NCI-H2029 treated with DMSO at 0.1 percent for 48 hours (cell line): ENCODE measurements around the gene THAP4.

Source experiments
- DNase-seq: peaks from one replicate; lab custom pipeline; 2025; lab: John Stamatoyannopoulos, UW

Gene THAP4, protein sequence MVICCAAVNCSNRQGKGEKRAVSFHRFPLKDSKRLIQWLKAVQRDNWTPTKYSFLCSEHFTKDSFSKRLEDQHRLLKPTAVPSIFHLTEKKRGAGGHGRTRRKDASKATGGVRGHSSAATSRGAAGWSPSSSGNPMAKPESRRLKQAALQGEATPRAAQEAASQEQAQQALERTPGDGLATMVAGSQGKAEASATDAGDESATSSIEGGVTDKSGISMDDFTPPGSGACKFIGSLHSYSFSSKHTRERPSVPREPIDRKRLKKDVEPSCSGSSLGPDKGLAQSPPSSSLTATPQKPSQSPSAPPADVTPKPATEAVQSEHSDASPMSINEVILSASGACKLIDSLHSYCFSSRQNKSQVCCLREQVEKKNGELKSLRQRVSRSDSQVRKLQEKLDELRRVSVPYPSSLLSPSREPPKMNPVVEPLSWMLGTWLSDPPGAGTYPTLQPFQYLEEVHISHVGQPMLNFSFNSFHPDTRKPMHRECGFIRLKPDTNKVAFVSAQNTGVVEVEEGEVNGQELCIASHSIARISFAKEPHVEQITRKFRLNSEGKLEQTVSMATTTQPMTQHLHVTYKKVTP

DNA sequence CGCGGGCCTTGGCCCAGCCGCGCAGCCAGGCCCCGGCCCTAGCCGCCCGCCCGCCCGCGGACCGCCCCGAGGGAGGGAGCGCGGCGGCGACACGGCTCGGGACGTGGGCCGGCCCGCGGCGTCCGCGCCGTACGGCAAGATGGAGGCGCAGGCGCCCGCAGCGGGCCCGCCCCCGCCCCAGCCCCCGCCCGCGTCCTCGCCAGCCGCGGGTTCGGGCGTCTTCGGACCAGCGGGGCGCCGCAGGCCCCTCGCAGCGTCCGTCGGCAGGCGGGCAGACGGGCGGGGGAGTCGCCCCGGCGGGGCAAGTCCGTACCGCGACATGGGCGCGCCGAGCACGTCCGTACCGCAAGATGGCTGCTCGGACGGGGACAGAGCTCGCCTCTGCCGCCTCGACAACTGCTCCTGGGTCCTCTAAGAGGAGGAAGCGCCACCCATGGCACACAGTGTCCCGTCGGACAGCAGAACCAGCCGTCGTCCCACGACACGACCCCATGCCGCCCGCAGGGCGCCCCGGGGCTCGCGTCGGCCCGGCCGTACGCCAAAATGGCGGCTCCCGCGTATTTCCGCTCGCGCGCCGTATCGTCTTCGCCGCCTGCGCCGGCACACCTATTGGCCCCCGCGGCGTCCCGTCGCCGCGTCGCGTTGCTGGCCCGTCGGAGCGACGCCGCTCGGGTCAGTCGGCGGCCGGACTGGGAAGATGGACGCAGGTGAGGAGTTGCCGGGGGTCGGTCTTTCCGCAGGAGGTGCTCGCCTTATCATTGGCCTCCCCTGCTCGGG, at the start of gene THAP4, which contains the start of gene ATG4B:
THAP4 (minus strand) TSS at position 141 of the 777 bp plus-strand sequence. CDS start 141 bp downstream, outside the sequence.
ATG4B (plus strand) TSS at position 676 of the 777 bp plus-strand sequence; CDS start at position 698, 22 bp downstream.
- DNase-seq, result peak; percentile 55

DNA sequence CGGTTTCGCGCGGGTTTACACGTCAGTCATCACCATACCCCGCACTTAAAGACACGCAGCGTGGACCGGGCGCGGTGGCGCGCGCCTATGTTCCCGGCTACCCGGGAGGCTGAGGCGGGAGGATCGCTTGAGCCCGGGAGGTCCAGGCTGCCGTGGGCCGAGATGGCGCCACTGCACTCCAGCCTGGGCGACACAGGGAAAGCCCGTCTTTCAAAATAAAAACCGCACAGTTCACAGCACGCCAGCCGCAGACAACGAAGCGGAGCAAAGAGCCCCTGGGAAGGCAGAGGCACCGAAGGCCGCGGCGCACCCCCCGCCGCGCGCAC, 49.3 kb upstream of the THAP4 start:
- DNase-seq, result no peak

DNA sequence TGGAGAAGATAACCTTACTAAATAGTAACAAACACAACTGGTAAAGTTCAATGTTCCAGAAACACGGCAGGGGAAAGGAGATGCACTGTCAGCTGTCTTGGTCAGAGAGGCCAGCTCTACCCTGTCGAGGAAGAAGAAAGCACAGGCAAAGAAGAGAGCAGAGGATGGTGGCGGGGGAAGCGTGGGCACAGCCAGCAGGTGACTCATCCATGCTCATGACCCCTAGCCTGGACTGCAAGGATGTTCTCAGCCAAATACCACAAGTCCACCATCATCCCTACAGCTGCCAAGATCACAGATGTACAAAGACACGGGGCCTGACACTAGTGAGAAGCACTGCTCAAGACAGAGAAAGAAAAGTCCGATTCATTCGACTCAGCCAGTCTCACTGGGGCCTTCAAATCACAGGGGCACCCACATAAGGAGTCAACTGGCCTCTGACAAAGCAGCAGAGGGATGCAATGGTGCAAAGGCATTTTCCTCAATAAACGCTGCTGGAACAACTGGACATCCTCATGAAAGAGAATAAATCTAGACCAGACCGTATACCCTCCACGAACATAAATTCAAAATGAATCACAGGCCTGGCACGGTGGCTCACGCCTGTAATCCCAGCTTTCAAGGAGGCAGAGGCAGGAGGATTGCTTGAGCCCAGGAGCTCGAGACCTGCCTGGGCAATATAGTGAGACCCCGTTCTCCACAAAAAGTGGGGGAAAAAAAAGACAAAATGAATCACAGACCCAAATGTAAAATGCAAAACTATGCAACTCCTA, 44.1 kb upstream of the THAP4 start:
- no peak for DNase-seq

DNA sequence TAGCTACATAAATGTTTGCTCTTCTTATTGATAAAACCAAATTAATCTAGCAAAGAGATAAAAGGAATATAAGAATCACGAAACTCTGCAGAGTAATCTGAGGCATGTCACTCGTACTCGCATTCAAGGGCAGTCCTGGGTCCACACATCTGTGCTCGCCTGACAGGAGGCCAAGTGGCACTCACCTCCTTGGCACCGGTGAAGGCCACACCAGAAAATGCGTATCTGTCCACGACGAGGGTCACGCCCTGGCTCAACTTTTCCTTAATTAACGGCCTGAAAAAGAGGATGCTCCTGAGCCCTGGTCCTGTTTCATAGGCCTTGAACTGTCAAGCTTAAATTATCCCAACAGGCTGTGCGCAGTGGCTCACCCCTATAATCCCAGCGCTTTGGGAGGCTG, 43.1 kb upstream of the THAP4 start:
- DNase-seq, result no peak

DNA sequence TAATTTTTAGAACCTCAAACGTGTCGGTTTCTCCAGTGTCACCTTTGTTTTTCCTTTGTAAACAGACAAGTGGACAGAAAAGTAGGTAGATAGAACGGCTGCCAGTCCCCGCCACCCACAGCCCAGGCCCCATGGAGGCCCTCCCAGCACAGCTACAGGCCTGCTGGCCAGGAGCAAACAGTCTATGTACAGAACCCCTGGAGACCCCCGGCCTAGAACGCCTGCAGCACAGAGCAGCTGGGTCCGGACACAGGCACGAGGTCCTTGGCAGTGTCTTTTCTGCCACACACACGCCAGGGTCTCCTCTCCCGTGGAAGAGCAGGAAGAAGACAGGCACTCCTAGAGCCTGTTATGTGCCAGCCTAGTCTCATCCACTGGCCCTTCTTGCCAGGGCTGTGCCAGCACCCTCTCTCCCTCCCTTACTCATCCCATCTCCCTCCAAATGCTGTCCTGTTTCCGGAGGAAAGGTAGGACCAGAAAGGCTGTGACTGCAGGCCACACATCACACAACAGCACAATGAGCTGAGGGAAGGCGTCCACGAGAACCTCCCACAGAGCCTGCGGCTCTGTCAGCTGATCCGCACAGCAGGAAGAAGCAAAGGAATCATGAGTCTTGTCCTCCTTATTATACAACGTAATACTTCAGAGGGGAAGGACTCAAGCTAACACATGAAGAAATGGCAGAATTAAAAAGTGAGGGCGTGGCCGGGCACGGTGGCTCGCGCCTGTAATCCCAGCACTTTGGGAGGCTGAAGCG, 42.0 kb upstream of the THAP4 start:
- DNase-seq, result no peak

DNA sequence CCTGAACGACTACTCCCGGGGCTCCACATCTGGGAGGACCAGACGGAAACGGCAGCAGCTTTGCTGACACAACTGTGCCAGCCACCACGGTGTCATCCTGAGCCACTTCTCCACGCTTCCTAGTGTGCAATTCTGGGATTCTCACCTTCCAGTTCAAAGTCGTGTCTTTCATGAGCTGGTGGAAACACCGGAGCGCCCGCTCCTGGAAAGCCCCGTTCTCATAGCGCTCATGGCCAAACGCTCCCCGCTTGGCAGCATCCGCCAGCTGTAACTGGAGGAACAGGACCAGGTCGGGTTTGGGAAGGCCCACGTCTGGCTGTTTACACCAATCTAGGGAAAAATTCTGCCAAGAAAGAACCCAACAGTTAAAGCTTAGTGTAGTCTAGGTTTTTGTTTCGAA, 41.3 kb upstream of the THAP4 start:
- no peak for DNase-seq

DNA sequence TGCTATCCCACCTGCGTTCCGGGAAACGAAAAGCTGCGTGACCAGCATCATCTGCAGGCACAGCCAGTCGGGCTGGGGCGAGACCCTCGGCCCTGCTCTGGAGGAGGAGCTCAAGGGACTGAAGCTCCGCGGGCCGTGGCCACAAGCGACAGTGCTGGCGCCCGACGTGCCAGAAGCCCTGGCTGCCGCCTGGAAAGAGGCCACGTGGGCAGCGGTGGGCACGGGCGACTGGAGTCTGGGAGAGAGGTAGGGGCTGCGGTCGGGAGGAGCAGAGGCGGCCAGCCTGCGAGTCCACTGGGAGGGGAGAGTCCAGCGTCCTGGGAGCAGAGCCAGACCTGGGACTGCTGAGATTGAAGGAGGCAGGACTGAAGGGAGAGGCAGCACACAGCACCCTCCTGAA, 40.4 kb upstream of the THAP4 start:
- no peak for DNase-seq

DNA sequence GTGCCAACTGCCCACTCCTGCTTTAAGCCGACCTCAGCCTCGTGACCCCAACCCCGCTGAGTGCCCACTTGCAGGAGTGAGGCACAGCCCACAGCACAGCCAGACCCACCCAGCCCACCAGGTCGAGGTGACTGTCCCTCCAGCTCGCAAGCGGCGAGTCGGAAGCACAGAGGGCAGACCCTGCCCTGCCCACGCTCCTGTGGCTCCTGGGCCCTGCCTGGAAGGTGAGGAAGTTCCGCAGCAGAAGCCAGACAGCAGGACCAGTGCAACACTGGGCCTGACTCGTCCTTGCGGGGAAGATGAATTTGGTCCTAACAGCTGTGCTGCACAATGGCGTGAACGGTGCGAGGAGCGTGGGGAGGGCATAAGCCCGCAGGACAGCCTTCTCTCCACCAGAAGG, 39.7 kb upstream of the THAP4 start:
- no peak for DNase-seq

DNA sequence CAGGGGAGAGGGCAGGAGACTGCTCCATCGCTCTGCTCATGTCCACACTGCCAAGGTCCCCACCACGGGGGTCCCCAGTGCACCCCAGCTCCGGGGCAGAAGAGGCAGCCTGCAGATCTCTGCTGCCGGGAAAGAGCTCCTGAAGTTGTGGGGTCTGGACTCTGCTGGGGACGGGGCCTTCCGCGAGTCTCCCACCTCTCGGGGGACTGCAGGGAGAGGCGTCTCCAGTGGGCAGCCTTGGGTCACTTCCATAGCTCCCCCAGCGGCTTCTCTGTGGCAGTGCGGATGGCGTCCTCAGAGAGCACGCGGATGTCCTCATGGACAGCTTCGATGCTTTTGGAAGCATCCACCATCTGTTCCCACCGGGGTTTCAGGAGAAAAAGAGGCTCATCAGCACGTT, 38.9 kb upstream of the THAP4 start:
- DNase-seq, result no peak

DNA sequence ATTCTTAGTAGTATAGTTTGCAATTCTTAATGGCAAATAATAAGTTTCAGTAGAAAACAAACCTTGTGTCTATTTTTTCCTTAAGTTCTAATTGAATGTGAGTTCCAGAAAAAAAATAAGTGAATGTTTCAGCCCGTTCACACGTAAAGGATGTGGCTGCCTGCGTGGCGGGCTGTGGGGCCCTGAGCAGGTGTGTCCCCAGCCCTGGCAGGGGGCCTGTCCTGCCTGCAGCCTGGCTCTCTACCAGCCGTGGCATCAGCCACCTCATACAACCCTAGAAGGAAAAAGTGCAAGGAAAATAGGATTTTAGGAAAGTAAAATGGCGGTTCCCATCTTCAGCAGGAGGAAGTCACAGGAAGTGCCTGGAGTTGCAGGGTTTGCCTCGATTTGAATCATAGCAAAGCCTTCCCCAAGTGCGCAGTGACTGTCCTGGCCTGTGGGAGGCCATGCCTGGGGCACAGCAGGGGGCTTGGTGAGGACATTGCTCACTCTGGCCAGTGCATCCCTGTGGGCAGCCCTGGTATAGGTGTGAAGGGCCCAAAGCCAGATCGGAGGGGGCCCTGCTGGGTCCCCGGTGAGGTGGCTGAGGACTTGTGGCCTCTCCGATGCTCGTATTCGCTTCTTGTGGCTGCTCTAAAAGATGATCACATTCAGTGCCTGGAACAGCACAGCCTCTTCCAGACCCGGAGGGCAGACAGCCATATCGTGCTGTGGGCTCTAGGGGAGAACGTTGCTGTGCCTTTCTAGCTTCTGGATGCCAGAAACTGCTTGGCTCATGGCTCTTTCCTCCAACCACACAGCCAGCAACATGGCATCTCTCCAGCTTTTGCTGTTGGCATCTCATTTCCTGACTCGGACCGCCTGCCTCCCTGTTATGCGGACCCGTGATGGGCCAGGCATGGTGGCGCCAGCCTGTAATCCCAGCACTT, 37.1 kb upstream of the THAP4 start:
- DNase-seq, result no peak

DNA sequence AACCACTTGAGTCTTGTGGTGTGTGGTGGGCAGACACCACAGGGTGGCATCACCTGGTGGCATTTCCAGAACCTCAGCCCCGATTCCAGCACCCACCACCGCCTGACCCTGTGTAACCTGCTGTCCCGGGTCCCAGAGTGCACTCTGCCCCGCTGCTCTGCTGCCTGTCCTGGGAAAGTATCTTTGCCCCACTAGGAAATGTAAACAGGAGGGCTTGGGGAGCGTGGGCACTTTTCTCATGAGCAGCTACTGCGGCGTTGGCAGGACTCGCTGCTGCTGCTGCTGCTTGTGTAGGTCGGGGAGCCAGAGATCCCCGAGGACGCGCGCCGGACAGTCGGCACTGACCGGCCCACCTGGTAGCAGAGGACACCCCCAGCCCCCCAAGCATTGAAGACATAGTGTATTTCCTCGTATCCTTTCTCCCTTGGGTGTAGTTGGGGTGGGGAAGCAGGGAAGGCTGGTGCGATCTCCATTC, 36.3 kb upstream of the THAP4 start:
- no peak for DNase-seq

DNA sequence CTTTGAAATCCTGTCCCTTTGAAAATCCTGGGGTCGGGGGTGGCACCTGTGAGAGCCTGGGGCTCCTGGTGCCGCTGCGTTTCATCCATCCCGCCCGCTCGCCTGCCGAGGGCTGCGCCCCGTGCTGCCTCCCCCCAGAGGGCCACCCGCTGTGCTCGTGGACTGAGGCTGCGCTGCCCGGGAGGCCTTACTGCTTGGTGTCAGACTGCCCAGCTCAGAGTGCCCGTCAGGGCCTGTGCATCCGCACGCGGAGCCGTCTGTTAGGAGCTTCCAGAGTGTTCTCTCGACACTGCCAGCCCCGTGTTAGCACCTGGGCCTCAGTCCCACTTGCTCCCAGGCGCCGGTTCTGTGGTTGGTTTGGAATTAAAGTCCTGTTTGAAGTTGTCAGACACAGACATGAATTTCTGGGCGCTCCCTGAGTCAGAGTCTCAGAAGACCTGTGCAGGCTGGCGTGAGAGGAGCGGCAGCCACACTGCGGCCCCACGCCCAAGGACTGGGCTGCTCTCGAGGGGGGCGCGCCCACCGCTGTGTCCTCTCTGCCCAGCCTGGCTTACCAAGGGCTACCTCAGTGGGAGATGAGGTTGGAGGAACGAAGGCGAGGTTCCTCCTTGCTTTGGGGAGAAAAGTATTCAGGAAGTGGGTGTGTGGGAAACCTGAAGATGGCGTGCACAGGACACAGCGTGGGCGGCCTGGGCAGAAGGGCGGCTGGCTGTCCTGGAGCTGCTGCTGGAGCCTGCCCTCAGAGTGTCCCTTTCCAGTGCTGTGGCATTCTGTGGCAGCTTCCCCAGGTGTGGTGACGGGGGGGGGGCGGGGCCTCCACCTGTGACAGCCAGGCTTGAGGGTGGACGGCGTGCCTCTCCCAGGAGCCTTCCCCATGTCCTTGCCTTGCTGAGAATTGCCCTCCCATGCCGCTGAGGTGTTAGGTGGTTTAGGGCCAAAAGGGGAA, 35.6 kb upstream of the THAP4 start:
- no peak for DNase-seq

DNA sequence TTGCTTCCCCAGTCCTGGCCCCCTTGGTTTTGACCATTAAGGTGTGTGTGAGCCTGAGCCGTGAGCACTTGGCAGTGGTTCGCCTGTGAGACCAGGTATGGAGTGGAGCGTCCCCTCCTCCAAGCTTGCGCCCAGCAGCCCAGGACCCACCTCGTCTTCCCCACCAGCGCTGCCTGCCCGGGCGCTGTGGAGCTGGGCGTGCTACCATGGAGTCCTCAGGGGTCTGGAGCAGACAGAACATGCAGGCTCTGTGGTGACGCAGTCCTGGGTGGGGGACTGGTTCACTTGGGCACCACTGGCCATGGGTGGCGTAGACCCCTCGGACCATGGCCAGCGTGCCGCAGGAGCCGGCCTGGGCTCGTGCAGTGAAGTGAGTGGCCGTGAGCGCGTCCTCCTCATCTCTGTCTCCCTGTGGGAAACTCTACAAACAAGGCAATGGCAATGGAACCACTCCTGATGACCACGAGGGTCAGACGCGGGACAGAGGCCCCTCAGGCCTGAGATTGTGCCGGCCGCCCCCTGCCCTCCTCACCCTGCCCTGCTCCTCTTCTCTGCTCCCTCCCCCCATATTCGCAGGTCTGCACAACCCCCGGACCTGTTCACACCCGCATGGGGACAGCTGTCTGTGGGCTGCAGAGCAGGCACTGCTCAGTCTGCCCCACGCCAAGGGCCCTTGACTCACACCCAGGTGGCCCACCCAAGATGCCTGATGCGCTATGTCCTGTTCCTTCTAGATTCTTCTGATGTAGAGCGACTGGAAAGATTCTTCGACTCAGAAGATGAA, 34.7 kb upstream of the THAP4 start:
- DNase-seq, result no peak

DNA sequence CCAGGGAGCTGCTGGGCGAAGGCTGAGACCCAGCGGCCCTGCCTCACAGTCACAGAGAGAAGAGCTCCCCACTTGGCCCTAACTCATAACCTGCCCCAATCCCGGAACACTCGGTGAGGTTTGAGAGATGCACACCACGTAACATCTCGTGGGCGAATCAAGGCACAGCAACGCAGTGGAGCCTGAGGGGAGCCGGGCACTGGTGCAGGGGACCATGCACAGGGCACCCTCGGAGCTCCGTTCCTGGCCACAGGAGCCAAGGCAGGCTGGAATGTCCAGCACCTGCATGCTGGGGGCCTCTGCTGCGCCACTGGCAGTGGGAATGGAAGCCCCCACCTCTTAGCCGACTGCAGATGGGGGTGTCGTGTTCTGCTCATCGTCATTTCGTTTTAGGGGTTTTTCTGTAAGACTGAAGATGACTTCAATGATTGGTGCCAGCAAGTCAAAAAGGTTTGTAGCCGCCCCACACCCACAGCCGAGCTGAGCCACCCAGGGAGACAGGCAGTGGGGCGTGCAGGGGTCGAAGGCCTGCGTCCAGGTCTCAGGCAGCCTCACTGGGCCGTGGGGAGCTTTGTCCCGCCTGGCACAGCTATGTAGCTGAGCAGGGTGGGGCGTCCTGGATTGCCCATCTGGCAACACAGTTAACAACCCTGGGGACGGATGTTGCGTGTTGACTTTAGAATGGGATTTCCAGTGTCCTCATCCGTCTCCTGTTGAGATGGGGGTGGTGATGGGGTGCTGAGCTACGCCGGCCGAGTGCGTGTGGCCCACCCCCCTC, 33.6 kb upstream of the THAP4 start:
- DNase-seq, result no peak

DNA sequence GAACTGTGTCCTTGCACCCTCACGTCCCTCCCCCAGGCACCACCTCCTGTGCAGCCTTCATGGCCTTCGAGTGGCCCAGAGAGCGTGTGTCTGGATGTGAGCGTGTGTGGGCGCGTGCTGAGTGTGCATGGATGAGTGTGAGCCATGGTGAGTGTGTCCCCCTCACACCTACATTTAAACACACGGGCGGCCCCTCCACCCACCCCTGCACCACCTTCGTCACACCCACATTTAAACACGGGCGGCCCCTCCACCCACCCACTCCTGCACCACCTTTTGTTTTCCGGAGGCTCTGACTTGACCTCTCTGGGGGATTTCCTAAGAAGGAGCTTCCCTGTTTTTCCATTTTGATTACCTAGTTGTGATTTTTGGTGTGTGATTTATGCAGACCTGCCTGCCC, 31.9 kb upstream of the THAP4 start:
- no peak for DNase-seq

DNA sequence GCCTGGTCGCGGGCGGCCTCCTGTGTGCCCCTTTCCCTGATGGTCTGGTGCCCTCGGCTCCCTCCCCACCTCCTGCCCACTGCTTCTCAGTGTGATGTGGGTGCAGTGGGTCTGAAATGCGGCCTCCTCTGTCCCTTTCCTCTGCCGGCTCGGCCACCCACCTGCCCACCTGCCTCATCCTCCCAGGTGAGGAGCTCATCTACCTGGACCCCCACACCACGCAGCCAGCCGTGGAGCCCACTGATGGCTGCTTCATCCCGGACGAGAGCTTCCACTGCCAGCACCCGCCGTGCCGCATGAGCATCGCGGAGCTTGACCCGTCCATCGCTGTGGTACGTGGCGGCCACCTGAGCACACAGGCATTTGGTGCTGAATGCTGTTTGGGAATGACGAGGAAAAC, 31.4 kb upstream of the THAP4 start:
- no peak for DNase-seq

DNA sequence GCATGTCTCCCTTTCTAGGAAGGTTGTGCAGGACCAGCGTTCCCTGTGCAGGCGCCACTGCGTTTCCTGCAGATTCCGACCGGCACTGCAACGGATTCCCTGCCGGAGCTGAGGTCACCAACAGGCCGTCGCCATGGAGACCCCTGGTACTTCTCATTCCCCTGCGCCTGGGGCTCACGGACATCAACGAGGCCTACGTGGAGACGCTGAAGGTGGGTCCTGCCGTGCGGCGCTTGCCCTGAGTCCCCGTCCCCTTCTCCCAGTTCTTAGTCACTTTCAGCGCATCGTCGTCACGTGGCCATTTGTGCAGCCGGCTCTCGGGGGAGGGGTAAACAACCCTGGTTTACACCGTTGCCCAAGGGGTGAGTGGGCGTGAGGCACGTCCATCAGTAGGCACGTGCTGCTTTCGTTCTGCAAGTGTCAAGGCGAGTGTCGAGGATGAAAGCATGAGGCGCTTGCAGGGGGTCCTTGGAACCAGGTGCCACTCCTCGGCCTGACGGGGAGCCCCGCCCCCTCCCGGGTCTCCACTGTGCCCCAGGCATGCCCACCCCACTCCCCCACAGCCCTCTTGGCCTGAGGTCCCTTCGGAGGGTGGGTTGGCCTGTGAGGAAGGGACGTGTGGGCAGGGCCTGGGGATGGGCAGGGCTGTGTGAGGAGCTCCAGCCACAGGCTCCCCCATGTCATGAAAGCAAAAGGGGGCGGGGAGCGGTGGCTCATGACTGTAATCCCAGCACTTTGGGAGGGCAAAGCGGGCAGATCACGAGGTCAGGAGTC, 29.9 kb upstream of the THAP4 start:
- DNase-seq, result no peak
